GM13976 (cell line): ENCODE data around the gene IGF2.

Source experiments
- DNase-seq: peaks from one replicate; pipeline ENCODE4 v3.0.0; 2012; ENCODE audit warnings: low spot score
- in situ Hi-C: fragments of 300-500 bp; cut with MboI; formaldehyde crosslinking; loops from one replicate; pipeline ENCODE4 v1.12.0; 2022; ENCODE audit warnings: low sequenced_read_pairs, mixed read lengths, inconsistent platforms; ENCODE audit not compliant: unreplicated experiment
- TF ChIP-seq, protein P1 (sequence below): IDR thresholded peaks from 2 replicates; pipeline ENCODE4 v1.5.1; 2012; ENCODE audit warnings: borderline replicate concordance, mild to moderate bottlenecking; ENCODE audit not compliant: insufficient read depth; ENCODE audit errors: extremely low read depth, missing control alignments, control extremely low read depth

Gene IGF2

DNA sequence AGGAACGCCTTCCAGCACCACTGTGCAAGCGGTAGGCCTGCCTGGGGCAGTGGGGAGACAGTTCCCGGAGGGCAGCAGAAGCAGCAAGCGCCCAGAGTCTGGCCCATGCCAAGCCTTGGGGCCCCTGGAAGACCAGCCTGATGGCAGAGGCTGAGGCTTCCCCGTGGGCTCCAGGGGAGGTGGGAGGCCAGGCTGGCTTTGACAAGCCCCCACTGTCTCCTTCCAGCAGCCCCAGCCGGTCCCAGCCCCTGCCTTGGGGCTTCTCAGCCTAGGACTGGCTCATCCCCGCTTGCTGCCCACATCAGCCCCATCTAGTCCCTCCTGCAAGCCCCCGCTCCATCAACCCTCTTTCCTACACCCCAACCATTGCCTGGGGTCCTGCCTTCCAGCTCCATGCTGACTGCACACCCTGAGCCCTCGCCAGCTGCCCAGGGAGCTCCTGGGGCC, 46.7 kb downstream of the IGF2 start:
- in situ Hi-C loops: no loop called here
- TF ChIP-seq, protein P1, sequence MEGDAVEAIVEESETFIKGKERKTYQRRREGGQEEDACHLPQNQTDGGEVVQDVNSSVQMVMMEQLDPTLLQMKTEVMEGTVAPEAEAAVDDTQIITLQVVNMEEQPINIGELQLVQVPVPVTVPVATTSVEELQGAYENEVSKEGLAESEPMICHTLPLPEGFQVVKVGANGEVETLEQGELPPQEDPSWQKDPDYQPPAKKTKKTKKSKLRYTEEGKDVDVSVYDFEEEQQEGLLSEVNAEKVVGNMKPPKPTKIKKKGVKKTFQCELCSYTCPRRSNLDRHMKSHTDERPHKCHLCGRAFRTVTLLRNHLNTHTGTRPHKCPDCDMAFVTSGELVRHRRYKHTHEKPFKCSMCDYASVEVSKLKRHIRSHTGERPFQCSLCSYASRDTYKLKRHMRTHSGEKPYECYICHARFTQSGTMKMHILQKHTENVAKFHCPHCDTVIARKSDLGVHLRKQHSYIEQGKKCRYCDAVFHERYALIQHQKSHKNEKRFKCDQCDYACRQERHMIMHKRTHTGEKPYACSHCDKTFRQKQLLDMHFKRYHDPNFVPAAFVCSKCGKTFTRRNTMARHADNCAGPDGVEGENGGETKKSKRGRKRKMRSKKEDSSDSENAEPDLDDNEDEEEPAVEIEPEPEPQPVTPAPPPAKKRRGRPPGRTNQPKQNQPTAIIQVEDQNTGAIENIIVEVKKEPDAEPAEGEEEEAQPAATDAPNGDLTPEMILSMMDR: no peak
- DNase-seq: peak; percentile 34

DNA sequence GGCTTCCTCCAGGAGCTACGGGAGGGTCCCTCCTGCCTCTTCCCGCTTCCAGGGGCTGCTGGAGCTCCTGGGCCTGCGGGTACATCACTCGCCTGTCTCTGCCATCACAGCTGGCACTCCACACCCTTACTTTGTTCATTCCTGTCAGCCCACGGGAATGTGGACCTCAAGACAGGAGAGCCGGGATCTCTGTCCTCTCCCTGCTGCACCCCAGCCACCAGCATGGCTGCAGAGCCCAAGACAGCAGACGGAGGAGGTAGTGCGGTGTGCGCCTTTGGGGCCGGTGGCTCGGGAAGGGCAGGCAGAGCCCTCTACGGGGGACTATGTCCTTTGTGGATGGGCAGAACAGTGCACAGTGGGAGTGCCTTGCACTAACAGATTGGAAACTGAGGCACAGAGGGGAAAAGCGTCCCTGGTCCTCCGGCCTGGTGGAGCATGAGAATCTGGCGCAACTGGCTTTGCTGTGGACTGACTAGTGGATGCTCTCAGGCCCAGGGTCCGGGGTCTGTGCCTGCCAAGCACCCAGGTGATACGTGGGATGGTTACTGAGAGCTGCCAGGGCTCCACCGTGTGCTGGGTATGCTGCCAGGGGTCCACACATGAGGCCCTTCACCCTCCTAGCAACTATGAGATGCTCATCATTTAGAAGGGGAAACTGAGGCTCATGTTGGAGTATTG, 47.3 kb downstream of the IGF2 start:
- TF ChIP-seq, protein P1: no peak
- DNase-seq: no peak
- in situ Hi-C loops: no loop called here

DNA sequence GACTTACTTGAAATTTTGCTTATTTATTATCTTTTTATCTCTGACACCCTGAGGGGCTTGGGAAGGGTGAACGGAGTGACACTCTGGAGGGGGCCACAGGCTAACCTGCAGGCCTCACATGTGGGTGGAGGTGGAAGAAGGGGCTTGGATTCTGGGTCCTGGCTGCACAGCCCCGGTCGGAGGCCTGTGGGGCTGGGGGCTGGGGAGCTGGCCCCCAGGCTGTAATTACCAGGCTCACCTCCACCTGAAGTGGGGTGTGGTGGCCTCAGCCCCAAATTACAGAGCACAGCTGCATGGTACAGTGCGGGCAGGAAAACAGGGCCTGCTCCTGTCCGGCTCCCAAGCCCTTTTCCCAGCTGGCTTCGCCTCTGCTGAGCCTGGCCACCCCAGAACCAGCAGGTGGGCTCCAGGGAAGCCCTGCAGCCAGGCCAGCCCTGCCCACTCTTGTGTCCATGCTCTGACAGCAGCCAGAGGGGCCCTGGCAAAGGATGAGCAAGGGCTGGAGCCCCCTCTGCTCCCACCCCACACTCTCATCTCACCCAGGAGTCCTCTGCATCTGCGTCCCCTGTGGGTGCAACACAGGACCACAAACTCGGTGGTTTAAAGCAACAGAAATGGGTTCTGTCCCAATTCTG, 48.0 kb downstream of the IGF2 start:
- DNase-seq: no peak
- TF ChIP-seq, protein P1: no peak
- in situ Hi-C loops: no loop called here

DNA sequence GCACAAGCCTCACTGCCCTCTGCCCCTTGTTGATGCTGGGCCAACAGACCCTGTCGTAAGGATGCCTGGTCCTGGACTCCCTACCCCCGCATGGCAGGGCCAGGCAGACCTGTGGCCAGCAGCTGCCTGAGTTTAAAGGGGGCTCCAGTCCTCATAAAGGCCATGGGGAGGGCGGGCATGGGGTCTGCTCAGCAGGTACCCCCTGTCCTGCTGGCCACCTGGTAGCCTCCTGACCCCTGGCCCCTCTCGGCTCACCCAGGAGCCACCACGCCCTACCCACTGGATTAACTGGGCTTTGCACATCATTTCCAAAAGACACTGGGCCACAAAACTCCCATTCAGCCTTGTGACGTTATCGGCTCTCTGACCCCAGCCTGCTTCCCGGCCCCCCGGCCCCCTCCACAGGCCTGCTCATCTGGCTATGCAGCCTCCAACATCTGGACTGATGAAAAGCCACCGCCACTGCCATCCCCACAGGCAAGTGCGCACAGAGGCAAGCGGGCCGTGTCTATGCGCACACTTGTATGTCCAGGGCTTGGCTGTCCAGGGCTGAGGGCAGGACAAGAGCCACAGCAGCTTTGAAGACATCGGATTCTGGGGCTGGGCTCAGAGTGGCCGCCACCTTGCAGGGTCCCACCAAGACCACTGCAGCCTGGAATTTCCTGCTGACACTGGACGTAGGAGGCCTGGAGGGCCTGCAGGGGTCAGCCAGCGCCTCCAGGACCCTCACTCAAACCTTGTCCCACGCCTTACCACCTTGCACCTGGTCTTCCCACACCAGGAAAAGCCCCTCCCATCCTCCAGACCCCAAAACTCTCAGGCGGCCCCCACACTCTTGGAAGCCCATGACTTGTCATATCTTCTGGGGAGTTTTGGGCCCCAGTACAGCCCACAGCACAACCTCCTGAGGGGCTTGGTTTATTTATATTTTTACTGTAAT, 48.7 kb downstream of the IGF2 start:
- in situ Hi-C loops: no loop called here

DNA sequence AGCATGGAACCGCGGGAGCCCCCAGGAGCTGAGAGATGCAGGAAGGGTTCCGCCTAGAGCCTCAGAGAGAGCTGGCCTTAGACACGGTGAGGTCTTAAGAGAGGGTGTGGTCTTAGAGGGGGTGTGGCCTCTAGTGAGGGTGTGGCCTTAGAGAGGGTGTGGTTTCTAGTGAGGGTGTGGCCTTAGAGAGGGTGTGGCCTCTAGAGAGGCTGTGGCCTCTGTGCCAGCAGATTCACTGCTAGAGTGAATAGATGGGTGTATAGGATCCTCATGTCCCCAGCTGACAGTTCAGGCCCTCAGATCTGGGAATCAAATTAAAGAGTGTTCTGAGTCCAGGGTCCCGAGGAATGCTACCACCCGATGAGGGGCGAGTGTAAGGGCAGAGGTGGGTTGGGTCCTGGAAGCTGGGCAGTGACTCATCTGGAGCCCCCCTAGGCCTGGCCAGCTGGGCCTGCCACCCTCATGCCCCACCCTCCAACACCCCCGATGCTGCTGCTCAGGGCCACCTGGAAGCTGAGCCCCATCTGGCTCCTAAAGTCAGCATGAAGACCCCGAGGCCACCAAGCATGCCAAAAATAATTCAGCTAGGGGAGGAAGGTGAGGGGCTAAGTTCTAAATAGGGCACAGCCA, 49.5 kb downstream of the IGF2 start:
- in situ Hi-C loops: no loop called here
- TF ChIP-seq, protein P1: no peak
- peak; percentile 67 for DNase-seq

More for the DNA sequence above, 48.7 kb downstream of the IGF2 start:
- peak; percentile 25 for DNase-seq
- TF ChIP-seq, protein P1: no peak

DNA sequence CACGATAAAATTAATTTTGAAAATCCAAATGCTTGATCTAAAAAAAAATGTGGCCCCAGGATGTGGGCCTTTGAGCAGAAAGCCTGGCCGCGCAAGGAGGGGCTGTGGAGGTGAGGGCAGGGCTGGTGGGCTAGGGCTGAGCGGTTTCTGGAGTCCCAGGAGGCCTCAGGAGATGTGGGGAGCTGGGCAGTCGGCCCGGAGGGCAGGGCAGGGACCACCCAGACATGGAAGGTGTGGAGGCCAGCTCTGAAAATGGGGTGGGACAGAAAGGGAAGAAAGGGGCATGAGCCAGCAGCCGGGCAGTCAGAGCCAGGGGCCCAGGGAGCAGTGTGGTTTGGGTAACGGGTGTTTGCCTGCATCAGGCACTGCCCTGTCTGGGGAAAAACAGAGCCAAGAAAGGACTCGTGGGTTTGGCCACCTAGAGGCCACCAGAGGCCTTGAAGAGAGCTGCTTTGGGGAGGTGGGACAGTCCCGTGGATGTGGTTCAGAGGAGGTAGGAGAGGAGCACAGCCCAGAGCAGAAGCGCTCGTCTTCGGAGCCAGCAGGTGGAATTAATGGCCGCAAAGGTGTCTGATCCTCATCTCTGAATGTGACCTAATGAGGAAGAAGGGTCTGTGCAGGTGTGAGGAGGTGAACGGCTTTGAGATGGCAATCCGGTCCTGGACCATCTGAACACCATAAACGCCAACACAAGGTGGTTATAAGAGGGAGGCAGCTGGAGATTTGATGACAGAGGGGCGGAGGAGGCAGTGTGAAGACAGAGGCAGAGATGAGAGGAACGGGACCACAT, 50.2 kb downstream of the IGF2 start:
- in situ Hi-C loops: no loop called here
- DNase-seq: peak; percentile 44
- TF ChIP-seq, protein P1: no peak
